NT2/D1 (cell line): Measurements from ENCODE around the gene ST6GAL2.

Experiments used
- SUZ12 ChIP-seq: IDR thresholded peaks from 2 replicates; pipeline ENCODE4 v1.6.1; 2011; ENCODE audit not compliant: insufficient read length, insufficient read depth; ENCODE audit errors: extremely low read depth
- YY1 ChIP-seq: IDR thresholded peaks from 2 replicates; pipeline ENCODE4 v1.6.1; 2011; ENCODE audit not compliant: insufficient read length, insufficient read depth
- ZNF274 ChIP-seq: IDR thresholded peaks from 2 replicates; pipeline ENCODE4 v1.6.1; 2011; ENCODE audit warnings: mild to moderate bottlenecking, low read depth, low read length

- TF ChIP-seq ZNF274 (no peak), YY1 (no peak), SUZ12 (no peak)
Observed at GRCh38 chr2:106759966-106760365, 126.0 kb downstream of the ST6GAL2 start.
